HEK293T (cell line): ENCODE data around the gene ANKRD34A.

Experiments used
- BHLHE40 ChIP-seq: fragments of 450-650 bp; IDR thresholded peaks from 2 replicates; pipeline ENCODE4 v1.6.1; 2016; ENCODE audit warnings: mild to moderate bottlenecking, moderate library complexity, borderline replicate concordance
- CTBP1 ChIP-seq: fragments of 450-650 bp; IDR thresholded peaks from 2 replicates; pipeline ENCODE4 v1.6.1; 2016; ENCODE audit warnings: borderline replicate concordance
- FOXA1 ChIP-seq: fragments of 450-650 bp; IDR thresholded peaks from 2 replicates; pipeline ENCODE4 v1.6.1; 2016; ENCODE audit warnings: mild to moderate bottlenecking
- L3MBTL2 ChIP-seq: fragments of 450-650 bp; conservative IDR thresholded peaks from 2 replicates; pipeline ENCODE4 v1.6.1; 2016; ENCODE audit warnings: mild to moderate bottlenecking
- LEF1 ChIP-seq: fragments of 450-650 bp; IDR thresholded peaks from 2 replicates; pipeline ENCODE4 v1.6.1; 2017; ENCODE audit warnings: mild to moderate bottlenecking, borderline replicate concordance
- SUZ12 ChIP-seq: fragments of 450-650 bp; IDR thresholded peaks from 2 replicates; pipeline ENCODE4 v1.6.1; 2016; ENCODE audit warnings: mild to moderate bottlenecking
- TARDBP ChIP-seq: fragments of 450-650 bp; IDR thresholded peaks from 2 replicates; pipeline ENCODE4 v1.6.1; 2016
- ZNF384 ChIP-seq: fragments of 450-650 bp; IDR thresholded peaks from 2 replicates; pipeline ENCODE4 v1.6.1; 2016

GRCh38 chr1:145956781-145957442 is 7.5 kb downstream of the ANKRD34A start:
- no peak for TF ChIP-seq BHLHE40
- no peak for TF ChIP-seq ZNF384
- TF ChIP-seq L3MBTL2 = no peak
- no peak for TF ChIP-seq TARDBP
- TF ChIP-seq FOXA1 = no peak
- TF ChIP-seq CTBP1 = no peak
- no peak for TF ChIP-seq LEF1
- no peak for TF ChIP-seq SUZ12
